Stimulated activated CD4-positive, alpha-beta T cell treated with anti-CD3 and anti-CD28 coated beads, Interleukin-4, amount 100 ng/mL, for 4 hours (primary cell): Measurements from ENCODE around the gene CSF3R.
A peak's percentile ranks its signal among the peaks of the same experiment; 100 is the strongest.

Source experiments
- DNase-seq, 2 experiments: peaks; one replicate each; pipeline ENCODE4 v3.0.0-alpha.2; 2020

Gene CSF3R

DNA sequence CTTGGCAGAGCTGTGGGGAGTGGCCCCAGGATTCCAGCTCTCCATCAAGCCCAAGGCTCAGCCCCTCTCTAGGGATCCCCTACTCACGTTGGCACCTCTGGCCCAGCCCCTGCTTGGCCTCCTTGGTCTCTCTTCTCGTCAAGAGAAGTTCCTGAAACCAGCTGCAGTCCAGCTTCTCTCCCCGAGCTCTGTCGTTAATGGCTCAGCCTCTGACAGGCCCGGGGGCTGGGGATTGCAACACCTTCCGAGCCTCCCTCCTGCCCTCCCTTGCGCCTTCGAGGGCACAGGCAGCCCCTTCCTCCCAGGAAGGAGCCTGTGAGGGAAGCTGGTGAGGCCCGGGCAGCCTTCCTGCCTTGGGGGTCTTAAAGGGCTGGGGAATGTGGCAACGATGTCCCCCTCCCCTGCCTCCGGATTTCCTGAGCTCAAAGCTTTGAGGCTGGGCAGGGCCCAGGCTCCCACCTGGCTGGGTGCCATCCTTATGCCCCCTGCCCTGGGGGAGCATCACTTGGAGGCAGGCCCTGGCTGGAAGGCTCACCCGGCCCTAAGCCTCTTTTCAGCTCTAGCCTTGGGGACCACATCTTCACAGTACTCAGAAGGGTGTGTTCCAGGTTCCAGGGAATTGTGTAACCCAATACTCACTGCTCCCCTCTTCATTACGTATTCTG lies at the start of gene CSF3R:
TSS of gene CSF3R (minus strand) at position 190 of the 665 bp plus-strand sequence. CDS start 3,417 bp downstream, outside the sequence.
- DNase-seq = no peak

DNA sequence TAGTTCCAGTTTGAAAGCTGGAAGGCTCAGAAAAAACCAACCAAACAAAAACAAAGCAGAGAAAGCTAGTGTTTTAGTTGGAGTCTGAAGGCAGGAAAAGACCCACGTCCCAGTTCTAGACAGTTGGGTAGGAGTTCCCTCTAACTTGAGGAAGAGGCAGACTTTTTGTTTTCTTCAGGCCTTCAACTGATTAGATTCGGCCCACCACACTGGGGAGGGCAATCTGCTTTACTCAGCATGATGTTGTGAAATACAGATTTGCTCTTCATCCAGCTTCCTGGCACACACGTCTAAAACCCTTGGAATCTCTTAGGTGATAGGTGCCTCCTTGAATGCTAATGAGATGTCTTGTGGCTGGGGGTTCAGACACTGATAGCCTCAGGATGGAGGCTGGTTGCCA lies 49.1 kb upstream of the CSF3R start:
- no peak for DNase-seq

DNA sequence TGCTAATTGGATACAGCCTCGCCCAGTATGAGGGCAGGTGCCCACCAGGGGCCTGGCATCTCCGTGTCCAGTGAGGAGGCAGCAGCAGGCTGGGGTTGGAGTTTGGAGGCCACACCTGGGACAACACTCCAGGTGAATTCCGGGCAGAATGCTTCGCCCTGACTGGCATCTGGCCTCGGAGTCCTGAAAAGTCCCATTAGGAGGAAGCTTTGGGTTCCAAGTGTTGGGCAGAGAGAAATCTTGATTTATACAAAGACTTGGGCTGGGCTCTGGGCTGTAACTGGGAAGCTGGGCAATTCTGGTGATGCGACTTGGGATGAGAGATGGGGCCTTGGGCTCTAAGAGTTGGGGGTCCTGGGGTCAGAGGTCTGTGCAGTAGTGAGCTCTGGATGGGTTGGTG lies 48.1 kb upstream of the CSF3R start:
- no peak for DNase-seq

DNA sequence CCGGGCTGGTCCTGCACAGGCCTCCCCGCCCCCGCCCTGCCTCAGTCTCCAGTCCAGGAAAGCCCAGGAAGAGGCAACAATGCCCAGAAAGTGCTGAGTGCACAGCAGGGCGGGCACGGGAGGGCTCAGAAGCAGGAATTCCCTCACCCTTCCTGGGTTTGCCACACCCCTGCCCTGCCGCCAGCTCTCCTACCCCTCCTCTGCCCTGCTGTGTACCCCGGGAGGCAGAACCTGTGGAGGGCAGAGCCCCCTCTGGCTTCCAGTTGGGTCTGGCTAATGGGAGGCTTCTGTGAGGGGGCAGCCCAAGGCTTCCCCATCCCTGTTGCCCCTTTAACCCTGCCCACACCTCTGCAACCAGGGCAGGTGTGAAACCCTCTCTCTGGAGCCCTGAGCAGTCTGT lies 47.5 kb upstream of the CSF3R start:
- DNase-seq = no peak

DNA sequence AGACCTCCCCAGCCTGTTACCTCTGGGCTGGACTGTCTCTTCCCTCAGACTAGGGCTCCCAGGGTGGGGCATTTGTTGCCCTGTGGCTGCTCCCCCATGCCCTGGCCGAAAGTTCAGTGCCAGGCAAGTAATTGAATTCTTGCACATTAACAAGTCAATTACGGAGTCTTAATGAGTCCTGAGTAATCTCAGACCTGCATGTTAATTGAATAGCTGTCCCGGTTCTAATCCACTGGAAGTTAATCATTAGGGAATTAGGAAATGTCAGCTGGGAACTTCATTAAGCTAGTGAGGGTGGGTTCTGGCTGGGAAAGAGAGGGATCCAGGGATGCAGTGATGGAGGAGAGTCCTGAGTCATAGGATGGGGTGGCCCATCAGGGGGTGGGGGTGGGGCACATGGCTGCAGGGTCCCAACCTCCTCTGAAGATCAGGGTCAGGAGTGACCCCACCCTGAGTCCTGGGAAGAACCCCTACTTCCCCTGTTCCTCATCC lies 47.1 kb upstream of the CSF3R start:
- no peak for DNase-seq

DNA sequence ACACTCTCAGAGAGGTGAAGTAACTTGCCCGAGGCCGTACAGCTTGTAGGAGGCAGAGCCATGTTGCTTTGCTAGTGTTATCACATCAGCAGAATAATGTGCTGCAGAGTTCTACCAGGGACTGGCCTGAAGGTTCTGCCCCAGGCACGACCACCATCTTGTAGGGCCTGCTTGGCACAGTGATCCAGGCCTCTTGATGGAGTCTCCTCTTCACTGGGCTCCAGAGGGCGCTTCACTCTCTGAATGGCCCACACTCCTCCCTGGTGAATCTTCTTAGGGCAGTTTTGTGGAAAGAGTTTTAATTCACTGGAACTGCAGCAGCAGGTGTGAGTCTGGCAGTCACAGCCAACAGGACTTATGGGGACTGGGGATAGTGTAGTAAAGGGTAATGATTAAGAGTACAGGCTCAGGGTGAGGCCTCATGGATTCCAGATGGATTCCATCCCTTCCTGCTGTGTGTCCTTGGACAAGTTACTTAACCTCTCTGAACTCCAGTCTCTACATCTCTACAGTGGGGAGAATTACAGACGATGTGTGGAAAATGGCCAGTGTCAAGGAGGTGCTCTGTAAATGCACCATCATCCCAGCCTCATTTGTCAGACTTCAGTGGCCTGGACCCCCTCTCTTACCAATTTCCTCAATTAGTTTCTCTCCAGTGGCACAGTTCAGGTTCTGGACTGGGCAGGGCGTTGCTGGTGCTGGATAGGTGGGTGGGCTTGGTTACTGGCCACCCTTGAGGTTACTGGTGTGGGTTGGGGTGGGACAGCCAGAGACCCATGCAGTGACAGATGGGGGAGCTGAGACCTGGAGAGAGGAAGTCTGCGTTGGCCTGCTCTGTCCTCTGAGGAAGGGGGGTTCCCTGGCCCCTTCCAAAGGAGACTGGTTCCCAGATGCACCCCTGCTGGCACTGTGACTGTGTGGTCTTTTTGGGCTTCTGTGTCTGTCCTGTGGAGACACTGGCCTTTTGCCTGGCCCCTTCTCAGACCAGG lies 45.9 kb upstream of the CSF3R start:
- no peak for DNase-seq

DNA sequence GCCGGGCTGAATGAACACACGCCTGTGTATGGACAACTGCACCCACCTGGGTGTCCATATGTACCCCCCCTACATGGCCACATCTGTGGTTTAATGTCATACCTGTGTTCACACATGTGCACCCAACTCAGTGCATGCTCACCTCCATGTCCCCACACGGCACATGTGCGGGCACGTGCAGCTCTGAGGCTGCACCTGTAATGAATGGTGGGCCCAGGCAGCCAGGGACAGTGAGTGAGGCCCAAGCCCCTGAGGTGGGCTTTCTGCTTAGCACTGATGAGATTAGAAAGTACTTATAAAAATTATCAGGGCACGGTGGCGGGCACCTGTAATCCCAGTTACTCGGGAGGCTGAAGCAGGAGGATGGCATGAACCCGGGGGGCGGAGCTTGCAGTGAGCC lies 42.5 kb upstream of the CSF3R start:
- DNase-seq = no peak

DNA sequence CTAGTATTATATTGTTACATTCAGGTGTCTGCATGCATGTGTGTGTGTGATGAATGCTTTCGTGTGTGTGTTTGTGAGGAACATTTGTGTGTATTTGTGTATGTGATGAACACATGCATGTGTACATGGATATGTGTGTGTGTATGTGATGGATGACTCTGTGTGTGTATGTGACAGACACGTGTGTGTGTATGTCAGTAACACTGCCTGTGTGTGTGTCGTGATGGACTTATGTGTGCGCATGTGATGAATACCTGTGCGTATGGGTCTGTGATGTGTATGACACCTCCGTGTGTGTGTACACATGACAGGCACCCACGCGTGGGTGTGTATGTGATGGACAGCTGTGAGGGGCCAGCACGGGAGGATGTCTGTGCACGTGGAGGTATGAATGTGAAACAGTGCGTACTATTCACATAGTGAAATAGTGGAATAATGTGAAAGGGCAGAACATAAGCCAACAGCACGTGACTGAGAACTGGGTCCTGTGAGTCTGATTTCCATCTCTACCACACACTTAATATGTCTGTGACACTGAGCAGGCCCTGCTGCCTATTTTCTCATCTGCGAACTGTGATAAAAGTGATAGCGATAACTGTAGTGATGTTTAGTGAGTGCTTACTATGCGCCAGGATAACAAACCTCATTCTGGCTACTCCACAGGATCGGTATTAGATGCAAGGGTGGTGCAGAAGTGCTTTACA lies 41.8 kb upstream of the CSF3R start:
- DNase-seq = no peak

DNA sequence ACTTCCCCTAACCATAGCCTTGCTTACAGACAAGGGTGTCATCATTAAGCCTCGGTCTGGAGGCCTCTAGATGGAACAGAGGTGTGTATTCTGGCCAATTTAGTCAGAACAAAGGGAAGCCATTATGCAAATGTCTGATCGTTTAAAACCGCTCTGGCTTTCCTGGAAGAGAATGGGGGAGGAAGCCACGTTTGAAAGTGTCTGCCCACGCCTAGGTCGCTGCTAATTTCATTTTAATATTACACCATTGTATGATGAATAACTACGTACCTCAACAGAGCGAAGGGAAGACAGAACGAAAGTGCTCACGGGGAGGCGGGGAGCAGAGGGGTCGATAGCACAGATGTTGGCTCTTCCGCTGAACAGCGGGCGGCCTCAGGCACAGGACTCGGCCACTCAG lies 41.1 kb upstream of the CSF3R start:
- peak; percentile 16 to 18 for DNase-seq

DNA sequence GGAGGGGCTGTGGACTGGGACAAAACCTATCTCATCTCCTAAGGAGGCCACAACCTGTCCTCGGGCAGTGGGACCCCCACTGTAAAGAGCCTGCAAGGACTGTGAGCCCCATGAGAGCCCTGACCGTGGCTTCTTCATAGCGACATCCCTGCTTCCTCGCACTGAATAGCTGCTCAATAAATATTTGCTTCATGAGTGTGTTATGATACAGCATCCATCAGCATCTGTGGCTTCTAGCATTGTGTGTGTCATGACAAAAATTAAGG lies 40.5 kb upstream of the CSF3R start:
- DNase-seq = no peak

DNA sequence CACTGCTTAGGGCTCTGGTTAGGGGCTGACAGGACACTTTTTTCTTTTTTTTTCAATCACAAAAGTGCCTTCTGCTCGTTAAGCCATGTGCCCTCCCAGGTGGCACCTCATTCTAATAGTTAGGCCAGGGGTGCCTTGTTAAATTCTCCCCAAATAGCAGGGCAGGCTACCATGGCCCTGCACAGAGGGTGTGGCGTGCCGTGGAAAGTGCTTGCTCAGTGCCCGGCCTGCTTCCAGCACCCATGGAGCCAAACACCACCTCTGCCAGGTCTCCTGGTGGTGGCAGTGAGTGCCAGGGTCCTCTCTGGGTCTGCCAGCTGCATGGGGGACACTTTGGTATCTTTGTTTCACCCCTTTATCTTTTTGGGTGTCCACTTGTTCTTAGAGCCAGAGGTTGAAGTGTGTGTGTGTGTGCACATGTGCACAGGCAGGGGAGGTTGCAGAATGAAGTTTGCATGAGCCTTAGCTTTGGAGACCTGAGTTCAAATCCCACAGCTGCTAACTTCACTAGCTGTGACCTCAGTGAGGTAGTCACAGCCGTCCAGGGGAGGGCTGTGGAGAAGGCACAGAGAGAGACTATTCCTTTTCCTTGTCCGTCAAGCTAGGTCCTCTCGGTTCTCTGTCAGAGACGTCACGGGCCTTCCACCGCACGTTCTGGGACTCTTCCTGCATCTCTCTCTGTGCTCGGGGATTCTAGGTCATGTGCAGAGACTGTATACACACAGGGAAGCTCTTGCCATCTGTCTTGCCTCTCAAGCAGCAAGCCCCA lies 39.9 kb upstream of the CSF3R start:
- no peak for DNase-seq

DNA sequence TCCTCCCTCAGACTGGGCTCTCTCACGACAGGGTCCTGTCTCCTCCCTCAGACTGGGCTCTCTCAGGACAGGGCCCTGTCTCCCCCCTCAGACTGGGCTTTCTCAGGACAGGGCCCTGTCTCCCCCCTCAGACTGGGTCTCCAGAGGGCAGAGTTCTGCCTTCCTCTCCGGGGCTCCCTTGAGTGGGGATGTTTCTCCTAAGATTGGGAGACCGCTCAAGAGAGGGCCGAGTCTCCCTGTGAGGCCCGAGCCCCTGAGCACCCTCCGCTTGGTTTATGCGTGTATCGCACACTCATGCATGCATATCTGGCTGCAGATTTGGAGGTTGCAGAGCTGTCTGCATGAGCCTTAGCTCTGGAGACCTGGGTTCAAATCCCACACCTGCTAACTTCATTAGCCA lies 39.3 kb upstream of the CSF3R start:
- DNase-seq = no peak

DNA sequence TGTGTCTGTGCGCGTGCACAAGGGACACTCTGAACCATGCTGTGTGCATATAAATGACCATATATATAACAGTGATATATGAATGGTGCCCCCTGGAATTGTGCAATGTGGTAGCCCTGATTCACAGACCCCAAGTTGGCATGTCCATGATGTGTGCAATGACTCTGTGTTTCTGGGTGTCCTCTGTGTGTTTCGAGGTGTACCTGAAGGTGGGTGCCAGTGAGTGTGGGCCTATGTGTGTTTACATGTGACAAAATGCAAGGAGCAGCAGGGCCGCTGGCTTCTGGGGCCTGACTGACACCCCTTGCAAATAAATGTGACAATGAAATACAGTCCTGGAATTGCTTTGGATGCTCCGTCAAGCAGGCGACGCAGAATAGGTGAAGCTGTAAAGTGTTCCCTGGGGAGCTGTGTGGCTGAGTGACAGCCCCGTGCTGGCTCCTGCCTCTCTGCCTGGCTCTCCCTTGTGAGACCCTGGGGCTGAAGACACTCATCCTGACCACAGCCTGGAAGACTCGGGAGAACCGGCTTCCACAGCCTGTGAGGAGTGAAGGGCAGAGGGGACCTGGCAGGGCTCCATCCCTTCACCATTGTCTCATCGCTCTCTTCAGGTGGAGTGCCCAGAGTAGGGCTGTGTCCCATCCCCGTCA lies 38.2 kb upstream of the CSF3R start:
- no peak for DNase-seq

DNA sequence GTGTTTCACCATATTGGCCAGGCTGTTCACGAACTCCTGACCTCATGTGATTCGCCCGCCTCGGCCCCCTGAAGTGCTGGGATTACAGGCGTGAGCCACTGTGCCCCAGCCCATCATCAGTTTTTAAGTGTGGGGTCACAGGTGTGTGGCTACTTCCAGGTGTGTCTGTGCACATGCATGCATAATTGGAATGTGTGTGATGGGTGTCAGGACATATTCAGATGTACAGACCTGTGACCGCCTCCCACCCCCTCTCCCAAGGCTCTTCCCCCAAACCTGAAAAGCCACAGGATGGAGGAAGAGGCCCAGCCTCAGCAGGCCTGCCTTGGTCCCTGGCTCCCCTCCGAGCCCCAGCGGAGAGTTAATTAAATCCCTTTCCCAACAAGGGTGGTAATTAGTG lies 37.3 kb upstream of the CSF3R start:
- DNase-seq = no peak

DNA sequence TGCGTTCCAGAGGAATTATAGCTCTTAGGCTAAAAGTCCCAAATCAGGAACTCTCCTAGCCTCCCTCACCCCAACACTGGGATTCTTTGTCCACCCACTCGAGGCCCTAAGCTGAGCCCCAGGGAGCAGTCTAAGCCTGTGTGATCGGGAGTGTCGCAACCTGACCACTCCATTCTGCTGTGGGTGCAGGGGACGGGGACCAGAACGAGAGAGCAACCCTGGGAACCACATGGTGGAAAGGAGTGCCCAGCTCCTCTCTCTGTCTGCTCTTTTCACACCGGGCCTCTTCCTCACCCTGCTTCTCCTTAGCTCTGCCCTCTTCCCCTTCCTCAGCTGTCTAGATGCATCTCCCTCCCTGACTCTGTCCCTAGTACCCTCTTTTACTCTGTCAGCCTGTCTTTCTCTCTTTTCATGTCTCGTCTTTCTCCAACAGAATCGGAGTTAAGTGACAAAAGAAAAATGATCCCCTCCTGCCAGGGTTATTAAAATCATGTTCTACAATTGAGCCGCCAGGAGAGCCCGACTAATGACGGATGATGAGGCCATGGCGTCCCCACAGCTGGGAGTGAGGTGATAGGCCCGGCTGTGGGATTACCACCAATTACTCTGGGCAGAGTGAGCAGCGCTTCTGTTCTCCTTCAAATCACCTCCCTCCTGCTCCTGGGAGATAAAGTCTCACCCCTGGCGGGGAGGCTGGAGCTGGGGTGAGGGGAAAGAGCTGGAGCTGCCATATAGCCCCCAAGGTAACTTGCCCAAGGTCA lies 34.5 kb upstream of the CSF3R start:
- no peak for DNase-seq

DNA sequence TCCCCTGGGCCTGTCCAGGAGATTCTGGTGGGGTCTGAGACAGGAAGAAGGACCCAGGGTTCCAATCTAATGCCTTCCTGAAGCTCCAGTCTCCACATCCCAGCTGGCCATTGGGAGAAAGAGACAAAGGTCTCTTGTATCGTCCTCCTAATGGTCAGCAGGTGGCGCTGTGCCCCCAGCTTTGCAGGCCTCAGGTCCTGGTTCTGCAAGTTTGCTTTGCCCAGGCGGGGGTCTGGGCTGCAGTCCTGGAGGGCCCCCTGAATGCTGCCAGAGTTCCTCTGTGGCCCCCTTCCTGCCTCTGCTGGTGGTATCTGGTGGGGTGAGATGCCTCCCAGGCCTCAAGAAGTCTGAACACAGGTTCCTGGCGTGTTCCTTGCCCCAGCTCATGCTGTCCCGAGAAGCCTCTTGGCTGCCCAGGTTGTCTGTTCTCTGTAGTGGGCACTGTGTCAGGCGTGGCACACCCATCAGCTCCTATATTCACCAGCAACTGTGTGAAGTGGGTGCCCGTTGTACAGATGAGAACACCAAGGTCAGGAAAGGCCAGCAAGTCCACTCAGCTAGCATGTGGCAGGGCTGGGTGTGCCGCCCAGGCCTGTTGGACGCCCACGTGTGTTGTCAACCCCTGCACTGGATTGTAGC lies 33.8 kb upstream of the CSF3R start:
- DNase-seq = peak; percentile 6 to 37

DNA sequence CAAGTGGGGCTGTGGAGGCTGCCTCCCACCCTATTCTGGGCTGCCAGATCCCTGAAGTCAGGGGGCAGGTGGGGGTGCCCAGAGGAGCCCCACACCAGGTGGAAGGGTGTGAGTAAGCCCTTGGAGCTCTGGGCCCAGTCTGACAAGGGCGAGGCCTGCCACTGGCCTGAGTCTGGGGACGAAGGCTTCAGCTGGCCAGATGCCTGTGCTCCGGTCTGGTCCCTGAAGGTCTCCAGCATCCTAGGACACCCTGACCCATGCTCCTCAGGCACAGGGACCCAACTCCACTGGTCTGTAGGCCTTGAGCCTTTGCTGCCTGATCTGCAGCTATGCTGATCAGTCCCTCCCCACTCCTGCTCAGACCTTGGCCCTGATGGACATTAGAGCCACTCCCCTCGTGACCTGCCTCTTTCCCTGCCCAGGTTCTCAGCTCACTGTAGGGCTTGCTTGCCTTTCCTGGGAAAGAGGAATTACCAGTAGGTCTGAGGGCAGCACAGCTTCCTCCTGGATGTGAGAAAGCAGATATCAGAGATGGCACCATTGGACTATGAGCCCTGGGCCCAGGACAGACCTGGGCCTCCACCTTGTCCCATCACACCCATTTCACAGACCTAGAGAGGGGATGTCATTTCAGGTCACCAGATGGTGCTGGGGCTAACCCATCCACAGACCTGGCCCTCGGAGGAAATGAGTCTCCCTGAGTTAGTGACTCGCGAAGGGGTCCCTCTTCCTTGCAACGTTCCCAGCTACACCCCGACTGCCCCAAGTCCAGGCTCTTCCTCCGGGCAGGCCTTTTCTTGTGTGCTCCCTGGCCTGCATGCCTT lies 32.8 kb upstream of the CSF3R start:
- no peak for DNase-seq

DNA sequence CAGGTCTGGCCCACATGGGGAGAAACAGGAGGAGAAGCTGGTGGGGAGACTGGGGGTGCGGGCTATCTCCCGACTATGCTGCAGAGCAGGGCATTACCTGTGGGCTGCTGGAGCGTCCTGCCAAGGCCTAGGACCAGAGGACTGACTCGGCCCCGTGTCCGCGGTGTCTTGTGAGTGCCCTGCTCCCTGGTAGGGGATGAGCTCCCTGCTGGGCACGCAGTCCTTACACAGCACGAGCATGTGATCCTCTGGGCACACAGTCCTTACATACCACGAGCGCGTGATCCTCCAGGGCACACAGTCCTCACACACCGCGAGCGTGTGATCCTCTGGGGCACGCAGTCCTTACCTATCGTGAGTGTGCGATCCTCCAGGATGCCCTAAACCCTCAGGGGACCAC lies 31.8 kb upstream of the CSF3R start:
- DNase-seq = no peak

DNA sequence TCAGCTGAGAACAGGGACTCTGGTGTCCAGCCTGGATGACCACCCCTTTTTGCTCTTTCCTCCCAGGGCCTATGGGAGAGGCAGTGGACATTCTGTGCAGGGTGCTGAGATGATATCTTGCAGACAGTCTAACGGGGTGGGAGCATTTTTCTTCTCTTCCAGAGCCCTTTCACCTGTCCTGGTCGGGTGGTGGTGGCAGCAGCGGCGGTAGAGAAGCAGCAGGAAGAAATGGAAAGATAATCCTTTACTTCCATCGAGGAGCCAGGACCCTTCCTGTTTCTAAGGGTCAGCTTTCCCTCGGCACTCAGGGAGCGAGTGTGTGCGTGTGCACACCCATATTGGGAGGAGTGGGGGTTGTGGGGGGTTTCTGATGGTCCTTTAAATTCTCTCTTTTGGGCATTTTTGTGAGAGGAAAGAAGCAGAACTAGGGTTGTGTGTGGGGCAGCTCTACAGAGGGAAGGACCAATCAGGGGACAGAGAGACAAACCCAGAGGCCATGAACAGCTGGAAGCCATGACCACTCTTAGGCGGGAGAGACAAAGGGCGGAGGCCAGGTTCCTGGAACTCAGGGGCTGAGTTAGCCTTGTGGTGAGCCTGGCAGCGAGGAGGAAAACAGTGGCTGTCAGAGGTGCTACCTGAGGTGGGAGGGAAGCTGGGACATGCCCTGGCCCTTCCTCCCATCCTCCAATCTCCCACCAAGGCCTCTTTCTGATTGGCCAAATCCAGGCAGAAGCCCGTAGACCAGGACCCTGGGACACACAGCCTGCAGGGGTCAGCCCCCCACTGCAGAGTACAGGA lies 31.2 kb upstream of the CSF3R start:
- DNase-seq = no peak
